ENCODE measurements around the gene TNFRSF14. TPM values are rescaled to one million over a fixed set of nuclear protein-coding genes. Genes with fewer than 3 reads are reported as not detected.
"Not testable (repeated sequence)": the region's sequence is repeated elsewhere in the genome, so short reads cannot be mapped to it uniquely, and the experiment has no call there.

Gene TNFRSF14
- total and polyA plus RNA-seq, 2 of the 13 experiments (the other 11 are each of a cell fraction or from before 2014, with no cell fraction given) = 11.9 to 49.9 TPM

DNA sequence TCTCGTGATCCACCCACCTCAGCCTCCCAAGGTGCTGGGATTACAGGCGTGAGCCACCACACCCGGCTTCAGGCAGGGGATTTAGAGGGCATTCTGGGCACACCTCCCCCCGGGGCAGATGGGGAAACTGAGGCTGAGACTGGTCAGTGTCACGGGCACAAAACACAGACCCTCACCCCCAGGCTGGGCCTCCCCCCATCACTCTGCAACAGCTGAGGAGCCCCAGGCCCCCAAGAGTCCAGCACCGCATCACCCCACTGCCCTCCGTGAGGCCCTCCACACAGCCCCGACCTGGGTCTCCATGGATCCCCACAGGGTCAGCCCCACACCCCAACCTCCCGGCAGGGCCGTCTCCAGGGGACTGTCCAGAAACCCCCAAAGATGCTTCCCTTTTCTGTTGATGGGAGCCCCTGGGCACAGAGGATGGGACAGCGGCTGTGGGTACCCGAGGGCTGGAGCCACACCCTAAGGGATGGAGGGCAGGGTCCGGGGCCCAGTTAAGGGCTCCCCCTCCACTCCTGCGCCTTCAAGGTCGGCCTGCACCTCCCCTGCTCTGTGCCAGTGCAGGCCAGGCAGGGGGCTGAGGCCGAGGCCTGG is 11.0 kb downstream of the TNFRSF14 start:
- TF ChIP-seq KDM5B (CRISPR knock-in tag; IDR thresholded peaks at IDR 0.05; ENCODE audit: borderline replicate concordance) (no peak), EZH2 (conservative IDR thresholded peaks at IDR 0.05; ENCODE audit: low read depth, low read length) (no peak), THAP8 (CRISPR knock-in tag; IDR thresholded peaks at IDR 0.05; ENCODE audit: borderline replicate concordance) (no peak), HMGA1 (CRISPR knock-in tag; conservative IDR thresholded peaks at IDR 0.05) (no peak), ZBTB7B (CRISPR knock-in tag; IDR thresholded peaks at IDR 0.05) (no peak), MEF2D (CRISPR knock-in tag; IDR thresholded peaks at IDR 0.05) (no peak), ZMYM2 (CRISPR knock-in tag; IDR thresholded peaks at IDR 0.05) (no peak), KDM5A (IDR thresholded peaks at IDR 0.05; ENCODE audit: borderline replicate concordance, low read length) (no peak), ASH2L (IDR thresholded peaks at IDR 0.05; ENCODE audit: insufficient read length, low read depth, low read length) (no peak), LCORL (IDR thresholded peaks at IDR 0.05) (no peak), LCORL (CRISPR knock-in tag; IDR thresholded peaks at IDR 0.05) (no peak), MAFK (conservative IDR thresholded peaks at IDR 0.05 in 1 of 2, IDR thresholded peaks at IDR 0.05 in 1 of 2; ENCODE audit: low read length in 2 of 2) (no peak), ZNF441 (CRISPR knock-in tag; IDR thresholded peaks at IDR 0.05; ENCODE audit: borderline replicate concordance) (no peak), PTBP1 (IDR thresholded peaks at IDR 0.05; ENCODE audit: low read depth, low read length, poor library complexity, severe bottlenecking) (no peak), ELF4 (CRISPR knock-in tag; IDR thresholded peaks at IDR 0.05; ENCODE audit: borderline replicate concordance) (no peak), CENPBD1 (CRISPR knock-in tag; IDR thresholded peaks at IDR 0.05; ENCODE audit: borderline replicate concordance, low read depth) (no peak), ZNF253 (CRISPR knock-in tag; IDR thresholded peaks at IDR 0.05; ENCODE audit: borderline replicate concordance) (no peak), HMG20B (CRISPR knock-in tag; conservative IDR thresholded peaks at IDR 0.05) (no peak)
- Histone ChIP-seq H3K27me3 (ENCODE audit: control insufficient read depth in 1 of 2, insufficient read depth in 2 of 2, low read length in 2 of 2) (peaks cover 5 to 34% of the 10 kb centered on the region in 2 experiments; a peak in 4 of 5 replicates), H3K9me3 (ENCODE audit: low read length) (no peaks in the 10 kb centered on the region), H3K4me1 (ENCODE audit: insufficient read depth, low read length) (peaks cover 39% of the 10 kb centered on the region), H3K4me2 (ENCODE audit: low read depth, low read length) (no peak overlapping the region), H3K36me3 (replicated peaks in 1 of 2; ENCODE audit: control insufficient read depth in 1 of 2, insufficient read depth in 2 of 2, low read length in 2 of 2) (no peaks in the 10 kb centered on the region), H4K20me1 (ENCODE audit: insufficient read depth, low read length) (no peaks in the 10 kb centered on the region), H3K79me2 (ENCODE audit: insufficient read depth, low read length) (no peaks in the 10 kb centered on the region), H2AFZ (ENCODE audit: low read length) (no peak overlapping the region), H3K27ac (ENCODE audit: extremely low read length, insufficient read depth, low read length) (no peak overlapping the region), H3K9ac (ENCODE audit: insufficient read depth, low read depth, low read length) (no peak overlapping the region), H3K4me3 (replicated peaks in 1 of 3; ENCODE audit: insufficient read depth in 1 of 3, low read depth in 2 of 3, low read length in 3 of 3) (no peak overlapping the region)
- no peak for FAIRE-seq
- CTCF ChIA-PET (ENCODE audit: low intra/inter-chr PET ratio, low total read pairs) = no interaction called here
- in situ Hi-C loops (cut with HindIII; ENCODE audit: extremely low pct_ligation_motif_present, low pct_unique_long_range_greater_than_20kb) = no loop called here
- no TSS peak for BruUV-seq (replicated peaks)
- 34% methylated on average over 3 of the region's 16 CpGs for WGBS (ENCODE audit: low lambda C conversion rate)
- ATAC-seq = no peak
- POLR2A ChIA-PET = no interaction called here
- intact Hi-C loops (cut with micrococcal nuclease; ENCODE audit: unreplicated experiment) = no loop called here
- no peak for DNase-seq (ENCODE audit: low spot score)

DNA sequence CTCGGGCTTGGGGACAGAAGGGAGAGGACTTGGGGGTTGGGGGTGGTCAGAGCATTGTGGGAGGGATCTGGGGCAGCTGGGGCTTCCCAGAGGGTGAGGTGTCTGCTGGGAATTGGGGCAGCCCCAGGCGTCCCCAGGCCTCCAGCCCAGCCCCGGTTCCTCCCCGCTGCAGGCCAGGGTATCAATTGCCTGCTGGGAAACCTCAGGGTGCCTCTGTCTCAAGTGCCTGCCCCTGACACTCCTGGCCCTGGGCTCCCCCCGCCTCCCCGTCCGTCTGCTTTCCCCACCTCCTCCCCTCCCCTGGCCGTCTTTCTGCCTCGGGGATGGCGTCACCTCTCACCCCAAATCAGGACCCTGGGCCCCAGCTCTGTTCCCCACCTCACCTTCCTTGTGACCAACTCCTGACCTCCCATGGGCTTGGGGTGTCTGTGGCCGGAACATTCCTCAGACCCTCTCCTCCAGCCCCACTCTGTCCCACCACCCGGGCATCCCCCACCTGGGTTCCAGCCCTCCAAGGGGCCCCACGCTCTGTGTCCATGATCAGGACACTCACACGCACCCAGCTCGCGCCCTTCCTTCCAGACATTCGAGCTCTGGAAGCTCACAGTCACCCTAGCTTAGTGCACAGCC is 12.1 kb downstream of the TNFRSF14 start:
- H4K20me1 ChIP-seq (ENCODE audit: insufficient read depth, low read length); CTCF ChIA-PET (ENCODE audit: low intra/inter-chr PET ratio, low total read pairs): not testable (repeated sequence)
- 8% methylated on average over 6 of the region's 17 CpGs for WGBS (ENCODE audit: low lambda C conversion rate)

More for the DNA sequence above, 12.1 kb downstream of the TNFRSF14 start:
- H3K27ac ChIP-seq (ENCODE audit: extremely low read length, insufficient read depth, low read length); H3K4me2 ChIP-seq (ENCODE audit: low read depth, low read length); H3K36me3 ChIP-seq (replicated peaks in 1 of 2; ENCODE audit: control insufficient read depth in 1 of 2, insufficient read depth in 2 of 2, low read length in 2 of 2); POLR2A ChIA-PET; DNase-seq (ENCODE audit: low spot score); intact Hi-C loops (cut with micrococcal nuclease; ENCODE audit: unreplicated experiment); FAIRE-seq; H3K4me3 ChIP-seq (replicated peaks in 1 of 3; ENCODE audit: insufficient read depth in 1 of 3, low read depth in 2 of 3, low read length in 3 of 3); H3K79me2 ChIP-seq (ENCODE audit: insufficient read depth, low read length); H3K9ac ChIP-seq (ENCODE audit: insufficient read depth, low read depth, low read length); in situ Hi-C loops (cut with HindIII; ENCODE audit: extremely low pct_ligation_motif_present, low pct_unique_long_range_greater_than_20kb); H2AFZ ChIP-seq (ENCODE audit: low read length); H3K9me3 ChIP-seq (ENCODE audit: low read length); BruUV-seq (replicated peaks): not testable (repeated sequence)
- Histone ChIP-seq H3K27me3 (ENCODE audit: control insufficient read depth in 1 of 2, insufficient read depth in 2 of 2, low read length in 2 of 2) (peaks cover 5 to 39% of the 10 kb centered on the region in 2 experiments; a peak in 4 of 5 replicates), H3K4me1 (ENCODE audit: insufficient read depth, low read length) (peaks cover 40% of the 10 kb centered on the region)
- peak; percentile 18 for ATAC-seq

Data from HepG2 (cell line).